GM23338 (cell line): Measurements from ENCODE around the gene LRRC17. TPM values are rescaled to one million over a fixed set of nuclear protein-coding genes. Genes with fewer than 3 reads are reported as not detected.

ENCODE experiments used
- ATAC-seq: fragments of 200-7000 bp; cut with Tn5 transposase; 3 replicates; pipeline ENCODE4 v1.9.1; 2020
- DNase-seq: peaks from one replicate; pipeline ENCODE4 v3.0.0-alpha.2; 2015; ENCODE audit warnings: low spot score
- H2AFZ ChIP-seq: fragments of 200-600 bp; sonication (generic); 2 replicates; pipeline ENCODE4 v1.8.0; 2016; ENCODE audit warnings: antibody characterized with exemption, mild to moderate bottlenecking, moderate library complexity
- H3F3A ChIP-seq: fragments of 200-600 bp; sonication (generic); replicated peaks from 2 replicates; pipeline ENCODE4 v1.8.0; 2017; ENCODE audit warnings: antibody characterized with exemption, mixed run types, low read depth
- H3K27ac ChIP-seq: fragments of 200-600 bp; sonication (generic); 2 replicates; pipeline ENCODE4 v1.6.1; 2016; ENCODE audit warnings: low read depth
- H3K27me3 ChIP-seq: fragments of 200-600 bp; sonication (generic); 2 replicates; pipeline ENCODE4 v1.8.0; 2016; ENCODE audit warnings: mild to moderate bottlenecking, mixed run types, moderate library complexity; ENCODE audit not compliant: insufficient read depth
- H3K36me3 ChIP-seq: fragments of 200-600 bp; sonication (generic); 2 replicates; pipeline ENCODE4 v1.8.0; 2016; ENCODE audit warnings: mild to moderate bottlenecking; ENCODE audit not compliant: insufficient read depth
- H3K4me1 ChIP-seq: fragments of 200-600 bp; sonication (generic); 2 replicates; pipeline ENCODE4 v1.8.0; 2016; ENCODE audit warnings: mild to moderate bottlenecking, moderate library complexity; ENCODE audit not compliant: insufficient read depth
- H3K4me2 ChIP-seq: fragments of 200-600 bp; sonication (generic); 2 replicates; pipeline ENCODE4 v1.7.1; 2017; ENCODE audit warnings: mixed run types
- H3K4me3 ChIP-seq: fragments of 200-600 bp; sonication (generic); 2 replicates; pipeline ENCODE4 v1.6.1; 2016; ENCODE audit warnings: mixed run types
- H3K79me2 ChIP-seq: fragments of 200-600 bp; sonication (generic); replicated peaks from 2 replicates; pipeline ENCODE4 v1.8.0; 2017; ENCODE audit warnings: mild to moderate bottlenecking; ENCODE audit not compliant: insufficient read depth
- H3K9me2 ChIP-seq: fragments of 200-600 bp; sonication (generic); 2 replicates; pipeline ENCODE4 v1.8.0; 2017; ENCODE audit not compliant: insufficient read depth
- H4K20me1 ChIP-seq: fragments of 200-600 bp; sonication (generic); replicated peaks from 2 replicates; pipeline ENCODE4 v1.8.0; 2017; ENCODE audit warnings: mild to moderate bottlenecking; ENCODE audit not compliant: insufficient read depth
- H3K27ac Mint-ChIP-seq: 2 replicates; pipeline ENCODE4 v1.8.0; 2020; ENCODE audit warnings: inconsistent platforms, mild to moderate bottlenecking, moderate library complexity, mixed read lengths
- H3K27me3 Mint-ChIP-seq: 3 replicates; pipeline ENCODE4 v1.8.0; 2022; ENCODE audit warnings: low read depth, mild to moderate bottlenecking, moderate library complexity, mixed read lengths, inconsistent platforms; ENCODE audit not compliant: insufficient read depth, poor library complexity
- H3K36me3 Mint-ChIP-seq: 3 replicates; pipeline ENCODE4 v1.8.0; 2021; ENCODE audit warnings: low read depth, mild to moderate bottlenecking, inconsistent platforms, moderate library complexity, mixed read lengths
- H3K4me1 Mint-ChIP-seq: 3 replicates; pipeline ENCODE4 v1.8.0; 2020; ENCODE audit warnings: mild to moderate bottlenecking, inconsistent platforms, mixed read lengths
- H3K4me3 Mint-ChIP-seq: 3 replicates; pipeline ENCODE4 v1.8.0; 2021; ENCODE audit warnings: moderate library complexity, mild to moderate bottlenecking, inconsistent platforms, mixed read lengths
- H3K9me3 Mint-ChIP-seq: 3 replicates; pipeline ENCODE4 v1.8.0; 2020; ENCODE audit warnings: moderate library complexity, mild to moderate bottlenecking, inconsistent platforms, mixed read lengths
- CREB1 ChIP-seq: fragments of 250-450 bp; sonication (Bioruptor Pico); IDR thresholded peaks from 2 replicates; pipeline ENCODE4 v1.5.0; 2020; ENCODE audit warnings: low read depth, mild to moderate bottlenecking, moderate library complexity
- EZH2 ChIP-seq: fragments of 200-600 bp; sonication (generic); IDR thresholded peaks from one replicate; pipeline ENCODE4 v1.8.0; 2017; ENCODE audit warnings: antibody characterized with exemption, mild to moderate bottlenecking, low read depth; ENCODE audit not compliant: unreplicated experiment
- JUNB ChIP-seq: IDR thresholded peaks from one replicate; pipeline ENCODE4 v1.6.1; 2016; ENCODE audit warnings: antibody characterized with exemption; ENCODE audit not compliant: unreplicated experiment
- NANOG ChIP-seq: IDR thresholded peaks from 2 replicates; pipeline ENCODE4 v1.6.1; 2016; ENCODE audit warnings: antibody characterized with exemption, borderline replicate concordance
- POLR2AphosphoS5 ChIP-seq: IDR thresholded peaks from 2 replicates; pipeline ENCODE4 v1.6.1; 2016; ENCODE audit warnings: antibody characterized with exemption, low read depth
- STAT1 ChIP-seq: IDR thresholded peaks from one replicate; pipeline ENCODE4 v1.6.1; 2016; ENCODE audit warnings: antibody characterized with exemption; ENCODE audit not compliant: unreplicated experiment
- polyA plus RNA-seq: library from polyadenylated mRNA; unstranded; fragments of >200 nt; fragmentation: Nextera tagmentation; extraction: Ambion mirVana; gene quantifications from 2 replicates; pipeline ENCODE4 v1.2.1, GENCODE V29; 2016
- total RNA-seq: library from RNA; depleted of rRNA; stranded (reverse); fragments of >200 nt; shearing (Covaris generic); gene quantifications from 2 replicates; pipeline ENCODE4 v1.2.3, GENCODE V29; 2014
- TF ChIP-seq, protein P1 (sequence below): IDR thresholded peaks from one replicate; pipeline ENCODE4 v1.6.1; 2018; ENCODE audit warnings: antibody characterized with exemption; ENCODE audit not compliant: unreplicated experiment
- TF ChIP-seq, protein P2 (sequence below), 2 experiments: fragments of 200-600 bp in 1 of 2; sonication (generic) in 1 of 2; conservative IDR thresholded peaks; 2 replicates each; pipeline versions ENCODE4 v1.5.1 to v1.6.1; 2016 to 2017; ENCODE audit warnings: antibody characterized with exemption in 2 of 2, low read depth in 2 of 2, mild to moderate bottlenecking in 2 of 2, moderate library complexity in 1 of 2
- TF ChIP-seq, protein P3 (sequence below): fragments of 250-450 bp; sonication (Bioruptor Pico); IDR thresholded peaks from 2 replicates; pipeline ENCODE4 v1.5.0; 2020; ENCODE audit warnings: mild to moderate bottlenecking, moderate library complexity

Gene LRRC17
- total and polyA plus RNA-seq, 2 experiments from 2014 or later: 2.8 to 3.1 TPM

DNA sequence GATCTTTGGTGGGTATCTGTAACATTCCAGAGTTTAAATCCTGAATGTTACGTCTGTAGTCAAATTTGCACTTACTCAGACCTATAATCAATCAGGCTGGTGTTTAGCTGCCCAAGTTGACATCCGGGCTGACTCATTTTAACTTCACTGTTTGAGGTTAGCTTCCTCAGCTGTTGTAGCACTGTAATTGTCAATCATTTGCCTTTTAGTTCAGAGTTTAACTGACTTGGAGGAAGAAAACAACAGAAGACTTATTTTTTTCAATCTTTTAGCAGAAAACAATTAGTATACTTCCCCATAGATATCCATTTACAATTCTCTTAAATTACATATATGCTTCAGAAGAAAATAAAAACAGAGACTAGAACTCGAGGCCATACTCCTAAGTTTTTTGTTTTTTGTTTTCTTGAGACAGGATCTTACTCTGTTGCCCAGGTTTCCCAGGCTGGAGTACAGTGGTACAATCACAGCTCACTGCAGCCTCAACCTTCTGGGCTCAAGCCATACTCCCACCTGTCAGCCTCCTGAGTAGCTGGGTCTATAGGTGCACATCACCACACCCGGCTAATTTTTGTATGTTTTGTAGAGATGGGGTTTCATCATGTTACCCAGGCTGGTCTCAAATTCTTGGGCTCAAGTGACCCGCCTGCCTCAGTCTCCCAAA, 38.5 kb upstream of the LRRC17 start:
- no peak overlapping the region for H3K4me3 Mint-ChIP-seq
- no peaks in the 10 kb centered on the region for H3K4me1 ChIP-seq
- no peak overlapping the region for H2AFZ ChIP-seq
- no peak overlapping the region for H3K27ac Mint-ChIP-seq
- no peaks in the 10 kb centered on the region for H3K79me2 ChIP-seq
- H3K36me3 ChIP-seq: no peaks in the 10 kb centered on the region
- ATAC-seq: no peak
- no peaks in the 10 kb centered on the region for H3K27me3 ChIP-seq
- H3K27me3 Mint-ChIP-seq: no peaks in the 10 kb centered on the region
- H3K4me2 ChIP-seq: no peak overlapping the region
- no peak for TF ChIP-seq JUNB
- TF ChIP-seq, protein P1, sequence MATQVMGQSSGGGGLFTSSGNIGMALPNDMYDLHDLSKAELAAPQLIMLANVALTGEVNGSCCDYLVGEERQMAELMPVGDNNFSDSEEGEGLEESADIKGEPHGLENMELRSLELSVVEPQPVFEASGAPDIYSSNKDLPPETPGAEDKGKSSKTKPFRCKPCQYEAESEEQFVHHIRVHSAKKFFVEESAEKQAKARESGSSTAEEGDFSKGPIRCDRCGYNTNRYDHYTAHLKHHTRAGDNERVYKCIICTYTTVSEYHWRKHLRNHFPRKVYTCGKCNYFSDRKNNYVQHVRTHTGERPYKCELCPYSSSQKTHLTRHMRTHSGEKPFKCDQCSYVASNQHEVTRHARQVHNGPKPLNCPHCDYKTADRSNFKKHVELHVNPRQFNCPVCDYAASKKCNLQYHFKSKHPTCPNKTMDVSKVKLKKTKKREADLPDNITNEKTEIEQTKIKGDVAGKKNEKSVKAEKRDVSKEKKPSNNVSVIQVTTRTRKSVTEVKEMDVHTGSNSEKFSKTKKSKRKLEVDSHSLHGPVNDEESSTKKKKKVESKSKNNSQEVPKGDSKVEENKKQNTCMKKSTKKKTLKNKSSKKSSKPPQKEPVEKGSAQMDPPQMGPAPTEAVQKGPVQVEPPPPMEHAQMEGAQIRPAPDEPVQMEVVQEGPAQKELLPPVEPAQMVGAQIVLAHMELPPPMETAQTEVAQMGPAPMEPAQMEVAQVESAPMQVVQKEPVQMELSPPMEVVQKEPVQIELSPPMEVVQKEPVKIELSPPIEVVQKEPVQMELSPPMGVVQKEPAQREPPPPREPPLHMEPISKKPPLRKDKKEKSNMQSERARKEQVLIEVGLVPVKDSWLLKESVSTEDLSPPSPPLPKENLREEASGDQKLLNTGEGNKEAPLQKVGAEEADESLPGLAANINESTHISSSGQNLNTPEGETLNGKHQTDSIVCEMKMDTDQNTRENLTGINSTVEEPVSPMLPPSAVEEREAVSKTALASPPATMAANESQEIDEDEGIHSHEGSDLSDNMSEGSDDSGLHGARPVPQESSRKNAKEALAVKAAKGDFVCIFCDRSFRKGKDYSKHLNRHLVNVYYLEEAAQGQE: no peak
- TF ChIP-seq, protein P2, sequence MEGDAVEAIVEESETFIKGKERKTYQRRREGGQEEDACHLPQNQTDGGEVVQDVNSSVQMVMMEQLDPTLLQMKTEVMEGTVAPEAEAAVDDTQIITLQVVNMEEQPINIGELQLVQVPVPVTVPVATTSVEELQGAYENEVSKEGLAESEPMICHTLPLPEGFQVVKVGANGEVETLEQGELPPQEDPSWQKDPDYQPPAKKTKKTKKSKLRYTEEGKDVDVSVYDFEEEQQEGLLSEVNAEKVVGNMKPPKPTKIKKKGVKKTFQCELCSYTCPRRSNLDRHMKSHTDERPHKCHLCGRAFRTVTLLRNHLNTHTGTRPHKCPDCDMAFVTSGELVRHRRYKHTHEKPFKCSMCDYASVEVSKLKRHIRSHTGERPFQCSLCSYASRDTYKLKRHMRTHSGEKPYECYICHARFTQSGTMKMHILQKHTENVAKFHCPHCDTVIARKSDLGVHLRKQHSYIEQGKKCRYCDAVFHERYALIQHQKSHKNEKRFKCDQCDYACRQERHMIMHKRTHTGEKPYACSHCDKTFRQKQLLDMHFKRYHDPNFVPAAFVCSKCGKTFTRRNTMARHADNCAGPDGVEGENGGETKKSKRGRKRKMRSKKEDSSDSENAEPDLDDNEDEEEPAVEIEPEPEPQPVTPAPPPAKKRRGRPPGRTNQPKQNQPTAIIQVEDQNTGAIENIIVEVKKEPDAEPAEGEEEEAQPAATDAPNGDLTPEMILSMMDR (conservative IDR thresholded peaks at IDR 0.05; ENCODE audit: low read depth in 2 of 2): no peak
- TF ChIP-seq EZH2: no peak
- TF ChIP-seq, protein P3, sequence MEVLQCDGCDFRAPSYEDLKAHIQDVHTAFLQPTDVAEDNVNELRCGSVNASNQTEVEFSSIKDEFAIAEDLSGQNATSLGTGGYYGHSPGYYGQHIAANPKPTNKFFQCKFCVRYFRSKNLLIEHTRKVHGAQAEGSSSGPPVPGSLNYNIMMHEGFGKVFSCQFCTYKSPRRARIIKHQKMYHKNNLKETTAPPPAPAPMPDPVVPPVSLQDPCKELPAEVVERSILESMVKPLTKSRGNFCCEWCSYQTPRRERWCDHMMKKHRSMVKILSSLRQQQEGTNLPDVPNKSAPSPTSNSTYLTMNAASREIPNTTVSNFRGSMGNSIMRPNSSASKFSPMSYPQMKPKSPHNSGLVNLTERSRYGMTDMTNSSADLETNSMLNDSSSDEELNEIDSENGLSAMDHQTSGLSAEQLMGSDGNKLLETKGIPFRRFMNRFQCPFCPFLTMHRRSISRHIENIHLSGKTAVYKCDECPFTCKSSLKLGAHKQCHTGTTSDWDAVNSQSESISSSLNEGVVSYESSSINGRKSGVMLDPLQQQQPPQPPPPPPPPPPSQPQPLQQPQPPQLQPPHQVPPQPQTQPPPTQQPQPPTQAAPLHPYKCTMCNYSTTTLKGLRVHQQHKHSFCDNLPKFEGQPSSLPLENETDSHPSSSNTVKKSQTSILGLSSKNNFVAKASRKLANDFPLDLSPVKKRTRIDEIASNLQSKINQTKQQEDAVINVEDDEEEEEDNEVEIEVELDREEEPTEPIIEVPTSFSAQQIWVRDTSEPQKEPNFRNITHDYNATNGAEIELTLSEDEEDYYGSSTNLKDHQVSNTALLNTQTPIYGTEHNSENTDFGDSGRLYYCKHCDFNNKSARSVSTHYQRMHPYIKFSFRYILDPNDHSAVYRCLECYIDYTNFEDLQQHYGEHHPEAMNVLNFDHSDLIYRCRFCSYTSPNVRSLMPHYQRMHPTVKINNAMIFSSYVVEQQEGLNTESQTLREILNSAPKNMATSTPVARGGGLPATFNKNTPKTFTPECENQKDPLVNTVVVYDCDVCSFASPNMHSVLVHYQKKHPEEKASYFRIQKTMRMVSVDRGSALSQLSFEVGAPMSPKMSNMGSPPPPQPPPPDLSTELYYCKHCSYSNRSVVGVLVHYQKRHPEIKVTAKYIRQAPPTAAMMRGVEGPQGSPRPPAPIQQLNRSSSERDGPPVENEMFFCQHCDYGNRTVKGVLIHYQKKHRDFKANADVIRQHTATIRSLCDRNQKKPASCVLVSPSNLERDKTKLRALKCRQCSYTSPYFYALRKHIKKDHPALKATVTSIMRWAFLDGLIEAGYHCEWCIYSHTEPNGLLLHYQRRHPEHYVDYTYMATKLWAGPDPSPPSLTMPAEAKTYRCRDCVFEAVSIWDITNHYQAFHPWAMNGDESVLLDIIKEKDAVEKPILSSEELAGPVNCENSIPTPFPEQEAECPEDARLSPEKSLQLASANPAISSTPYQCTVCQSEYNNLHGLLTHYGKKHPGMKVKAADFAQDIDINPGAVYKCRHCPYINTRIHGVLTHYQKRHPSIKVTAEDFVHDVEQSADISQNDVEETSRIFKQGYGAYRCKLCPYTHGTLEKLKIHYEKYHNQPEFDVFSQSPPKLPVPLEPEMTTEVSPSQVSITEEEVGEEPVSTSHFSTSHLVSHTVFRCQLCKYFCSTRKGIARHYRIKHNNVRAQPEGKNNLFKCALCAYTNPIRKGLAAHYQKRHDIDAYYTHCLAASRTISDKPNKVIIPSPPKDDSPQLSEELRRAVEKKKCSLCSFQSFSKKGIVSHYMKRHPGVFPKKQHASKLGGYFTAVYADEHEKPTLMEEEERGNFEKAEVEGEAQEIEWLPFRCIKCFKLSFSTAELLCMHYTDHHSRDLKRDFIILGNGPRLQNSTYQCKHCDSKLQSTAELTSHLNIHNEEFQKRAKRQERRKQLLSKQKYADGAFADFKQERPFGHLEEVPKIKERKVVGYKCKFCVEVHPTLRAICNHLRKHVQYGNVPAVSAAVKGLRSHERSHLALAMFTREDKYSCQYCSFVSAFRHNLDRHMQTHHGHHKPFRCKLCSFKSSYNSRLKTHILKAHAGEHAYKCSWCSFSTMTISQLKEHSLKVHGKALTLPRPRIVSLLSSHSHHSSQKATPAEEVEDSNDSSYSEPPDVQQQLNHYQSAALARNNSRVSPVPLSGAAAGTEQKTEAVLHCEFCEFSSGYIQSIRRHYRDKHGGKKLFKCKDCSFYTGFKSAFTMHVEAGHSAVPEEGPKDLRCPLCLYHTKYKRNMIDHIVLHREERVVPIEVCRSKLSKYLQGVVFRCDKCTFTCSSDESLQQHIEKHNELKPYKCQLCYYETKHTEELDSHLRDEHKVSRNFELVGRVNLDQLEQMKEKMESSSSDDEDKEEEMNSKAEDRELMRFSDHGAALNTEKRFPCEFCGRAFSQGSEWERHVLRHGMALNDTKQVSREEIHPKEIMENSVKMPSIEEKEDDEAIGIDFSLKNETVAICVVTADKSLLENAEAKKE (CRISPR knock-in tag): no peak
- TF ChIP-seq POLR2AphosphoS5: no peak
- TF ChIP-seq STAT1: no peak
- TF ChIP-seq NANOG: no peak
- no peak for TF ChIP-seq CREB1 (CRISPR knock-in tag)
- no peak overlapping the region for H3K27ac ChIP-seq
- no peak for DNase-seq
- no peaks in the 10 kb centered on the region; the same call in 2 of the 3 replicates for H3K36me3 Mint-ChIP-seq
- H3F3A ChIP-seq: no peaks in the 10 kb centered on the region
- H4K20me1 ChIP-seq: no peaks in the 10 kb centered on the region
- H3K9me2 ChIP-seq: no peaks in the 10 kb centered on the region; the same call in 1 of the 2 replicates
- H3K4me3 ChIP-seq: no peak overlapping the region
- H3K4me1 Mint-ChIP-seq: no peaks in the 10 kb centered on the region
- no peaks in the 10 kb centered on the region for H3K9me3 Mint-ChIP-seq
